WERI-Rb-1 (cell line): ENCODE measurements around the gene EHD1.
A peak's percentile ranks its signal among the peaks of the same experiment; 100 is the strongest.

Experiments
- DNase-seq: peaks from one replicate; pipeline ENCODE4 v3.0.0-alpha.2; 2020
- H3K27ac ChIP-seq: fragments of 250-450 bp; sonication (Bioruptor Pico); 2 replicates; pipeline ENCODE4 v1.5.1; 2020; ENCODE audit warnings: mild to moderate bottlenecking, moderate library complexity
- H3K27me3 ChIP-seq: fragments of 250-450 bp; sonication (Bioruptor Pico); 2 replicates; pipeline ENCODE4 v1.5.1; 2021; ENCODE audit warnings: mild to moderate bottlenecking, low read depth, moderate library complexity; ENCODE audit not compliant: insufficient read depth, severe bottlenecking
- H3K36me3 ChIP-seq: fragments of 250-450 bp; sonication (Bioruptor Pico); 2 replicates; pipeline ENCODE4 v1.5.1; 2020; ENCODE audit warnings: mild to moderate bottlenecking, moderate library complexity
- H3K4me3 ChIP-seq: 2 replicates; pipeline ENCODE4 v1.5.1; 2011; ENCODE audit warnings: low read depth, mild to moderate bottlenecking, control low read depth, low read length
- H3K9me3 ChIP-seq: fragments of 250-450 bp; sonication (Bioruptor Pico); 2 replicates; pipeline ENCODE4 v1.5.1; 2021; ENCODE audit warnings: mild to moderate bottlenecking, moderate library complexity; ENCODE audit not compliant: severe bottlenecking
- TF ChIP-seq, protein P1 (sequence below): IDR thresholded peaks from 2 replicates; pipeline ENCODE4 v1.5.1; 2011; ENCODE audit warnings: low read depth, mild to moderate bottlenecking, control low read depth, inconsistent platforms, low read length

EHD1 gene

DNA sequence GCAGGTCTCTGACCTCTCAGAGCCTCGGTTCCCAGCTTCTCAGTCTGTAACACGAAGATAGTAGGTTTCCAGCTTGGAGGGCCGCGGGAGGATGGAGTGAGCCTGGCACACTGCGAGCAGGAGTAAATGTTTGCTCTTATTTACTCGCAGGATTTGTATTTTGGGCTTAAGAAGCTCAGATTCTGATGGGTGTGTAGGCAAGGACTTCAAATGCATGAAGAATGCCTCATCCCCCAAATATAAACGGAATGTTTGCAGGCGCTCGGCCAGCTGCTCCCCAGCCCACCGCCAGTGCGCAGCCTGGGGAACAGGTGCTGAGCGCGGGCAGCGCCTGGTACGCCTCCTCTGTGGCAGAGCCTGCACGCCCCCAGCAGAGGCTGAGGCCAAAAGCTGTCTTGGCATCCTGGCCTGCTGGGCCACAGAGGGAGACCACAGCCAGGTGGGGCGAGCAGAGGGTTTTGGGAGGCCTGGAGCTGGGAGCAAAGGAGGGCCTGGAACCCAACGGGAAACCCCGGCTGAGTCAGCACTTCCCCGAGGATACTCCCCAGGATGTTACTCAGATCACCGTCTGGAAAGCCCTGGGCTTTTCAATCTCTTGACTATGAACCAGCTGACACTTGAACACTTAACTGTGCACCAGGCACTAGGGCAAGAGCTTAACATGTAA, 9.4 kb downstream of the EHD1 start:
- Histone ChIP-seq H3K27me3 (no peaks in the 10 kb centered on the region), H3K27ac (no peak overlapping the region), H3K36me3 (peaks cover 7% of the 10 kb centered on the region), H3K4me3 (no peak overlapping the region), H3K9me3 (no peaks in the 10 kb centered on the region)
- no peak for DNase-seq
- TF ChIP-seq, protein P1, sequence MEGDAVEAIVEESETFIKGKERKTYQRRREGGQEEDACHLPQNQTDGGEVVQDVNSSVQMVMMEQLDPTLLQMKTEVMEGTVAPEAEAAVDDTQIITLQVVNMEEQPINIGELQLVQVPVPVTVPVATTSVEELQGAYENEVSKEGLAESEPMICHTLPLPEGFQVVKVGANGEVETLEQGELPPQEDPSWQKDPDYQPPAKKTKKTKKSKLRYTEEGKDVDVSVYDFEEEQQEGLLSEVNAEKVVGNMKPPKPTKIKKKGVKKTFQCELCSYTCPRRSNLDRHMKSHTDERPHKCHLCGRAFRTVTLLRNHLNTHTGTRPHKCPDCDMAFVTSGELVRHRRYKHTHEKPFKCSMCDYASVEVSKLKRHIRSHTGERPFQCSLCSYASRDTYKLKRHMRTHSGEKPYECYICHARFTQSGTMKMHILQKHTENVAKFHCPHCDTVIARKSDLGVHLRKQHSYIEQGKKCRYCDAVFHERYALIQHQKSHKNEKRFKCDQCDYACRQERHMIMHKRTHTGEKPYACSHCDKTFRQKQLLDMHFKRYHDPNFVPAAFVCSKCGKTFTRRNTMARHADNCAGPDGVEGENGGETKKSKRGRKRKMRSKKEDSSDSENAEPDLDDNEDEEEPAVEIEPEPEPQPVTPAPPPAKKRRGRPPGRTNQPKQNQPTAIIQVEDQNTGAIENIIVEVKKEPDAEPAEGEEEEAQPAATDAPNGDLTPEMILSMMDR = no peak

DNA sequence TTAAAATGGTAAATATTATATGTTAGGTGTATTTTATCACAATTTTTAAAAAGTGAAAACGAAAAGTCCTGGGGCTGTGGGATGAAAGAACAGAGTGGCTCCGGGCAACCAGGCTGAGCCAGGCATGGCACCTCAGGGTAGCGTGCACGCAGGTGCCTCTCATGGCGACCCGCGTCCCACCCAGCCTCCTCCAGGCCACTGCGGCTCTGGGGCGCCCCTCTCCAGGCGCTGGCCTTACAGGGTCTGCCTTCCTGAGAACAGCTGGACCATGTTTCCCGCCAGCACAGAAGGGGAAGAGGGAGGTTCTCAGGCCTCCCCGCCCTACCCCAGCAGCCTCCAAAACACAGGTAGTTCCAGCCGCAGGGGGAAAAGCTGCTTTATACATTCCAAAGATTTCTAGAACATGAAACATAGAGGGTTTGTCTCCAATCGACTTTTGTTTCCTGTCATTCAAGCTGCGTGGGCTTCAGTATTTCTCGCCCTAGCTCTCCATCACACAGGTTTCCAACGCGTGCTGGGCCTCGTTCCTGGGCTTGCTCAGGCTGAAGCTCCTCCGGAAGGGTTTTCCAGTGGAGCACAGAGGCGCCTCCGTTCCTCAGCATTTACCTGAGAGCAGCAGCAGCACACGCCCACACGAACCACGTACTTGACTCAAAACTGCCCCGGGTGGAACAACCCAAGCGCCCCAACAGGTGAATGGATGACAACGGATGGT, 10.5 kb downstream of the EHD1 start:
- Histone ChIP-seq H3K9me3 (no peaks in the 10 kb centered on the region), H3K27ac (no peak overlapping the region), H3K36me3 (peaks cover 7% of the 10 kb centered on the region; the same call in 1 of the 2 replicates), H3K27me3 (no peaks in the 10 kb centered on the region), H3K4me3 (no peak overlapping the region)
- DNase-seq = no peak
- TF ChIP-seq, protein P1 = no peak

DNA sequence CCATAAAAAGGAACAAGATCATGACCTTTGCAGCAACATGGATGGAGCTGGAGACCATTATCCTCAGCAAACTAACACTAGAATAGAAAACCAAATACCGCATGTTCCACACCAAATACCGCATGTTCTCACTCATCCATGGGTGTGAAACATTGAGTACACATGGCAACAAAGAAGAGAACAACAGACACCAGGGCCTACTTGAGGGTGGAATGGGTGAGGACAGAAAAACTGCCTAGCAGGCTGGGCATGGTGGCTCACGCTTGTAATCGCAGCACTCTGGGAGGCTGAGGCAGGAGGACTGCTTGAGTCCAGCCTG, 12.3 kb downstream of the EHD1 start:
- H3K9me3 ChIP-seq = no peaks in the 10 kb centered on the region
- TF ChIP-seq, protein P1 = no peak
- no peak overlapping the region for H3K27ac ChIP-seq
- H3K4me3 ChIP-seq = no peak overlapping the region
- no peaks in the 10 kb centered on the region; the same call in 1 of the 2 replicates for H3K36me3 ChIP-seq
- H3K27me3 ChIP-seq = no peaks in the 10 kb centered on the region
- DNase-seq = no peak

DNA sequence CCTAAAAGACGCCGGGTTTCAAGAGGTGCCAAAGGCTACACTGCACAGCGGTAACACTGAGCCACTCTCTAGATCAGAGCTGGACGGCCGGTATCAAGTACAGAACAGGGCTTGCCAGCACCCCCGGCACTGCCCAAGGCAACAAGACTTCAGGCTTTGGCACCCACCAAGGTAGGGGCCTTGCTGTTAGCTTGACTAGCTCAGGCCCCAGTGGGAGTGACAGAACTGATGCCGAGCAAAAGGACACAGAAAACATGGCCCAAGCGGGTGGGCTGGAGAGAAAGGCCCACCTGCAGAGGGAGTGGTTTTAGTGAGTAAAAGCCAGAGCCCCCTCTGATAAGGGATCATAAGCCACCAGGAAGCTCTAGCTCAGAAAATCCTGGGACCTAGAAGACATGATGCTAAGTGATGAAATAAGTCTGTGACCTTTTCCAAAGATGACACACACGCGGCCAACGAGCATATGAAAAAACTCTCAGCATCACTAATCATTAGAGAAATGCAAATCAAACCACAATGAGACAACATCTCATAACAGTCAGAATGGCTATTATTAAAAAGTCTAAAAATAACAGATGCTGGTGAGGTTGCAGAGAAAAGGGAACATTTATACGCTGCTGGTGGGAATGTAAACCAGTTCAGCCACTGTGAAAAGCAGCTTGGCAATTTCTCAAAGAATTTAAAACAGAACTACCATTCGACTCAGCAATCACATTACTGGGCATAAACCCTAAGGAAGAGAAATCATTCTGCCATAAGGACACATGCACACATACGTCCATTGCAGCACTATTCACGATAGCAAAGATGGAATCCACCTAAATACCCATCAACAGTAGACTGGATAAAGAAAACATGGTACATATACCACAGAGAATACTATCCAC, 12.9 kb downstream of the EHD1 start:
- H3K27me3 ChIP-seq = no peaks in the 10 kb centered on the region
- DNase-seq = no peak
- no peaks in the 10 kb centered on the region for H3K9me3 ChIP-seq
- TF ChIP-seq, protein P1 = no peak
- H3K27ac ChIP-seq = no peak overlapping the region
- H3K4me3 ChIP-seq = no peak overlapping the region
- H3K36me3 ChIP-seq = no peaks in the 10 kb centered on the region; the same call in 1 of the 2 replicates

DNA sequence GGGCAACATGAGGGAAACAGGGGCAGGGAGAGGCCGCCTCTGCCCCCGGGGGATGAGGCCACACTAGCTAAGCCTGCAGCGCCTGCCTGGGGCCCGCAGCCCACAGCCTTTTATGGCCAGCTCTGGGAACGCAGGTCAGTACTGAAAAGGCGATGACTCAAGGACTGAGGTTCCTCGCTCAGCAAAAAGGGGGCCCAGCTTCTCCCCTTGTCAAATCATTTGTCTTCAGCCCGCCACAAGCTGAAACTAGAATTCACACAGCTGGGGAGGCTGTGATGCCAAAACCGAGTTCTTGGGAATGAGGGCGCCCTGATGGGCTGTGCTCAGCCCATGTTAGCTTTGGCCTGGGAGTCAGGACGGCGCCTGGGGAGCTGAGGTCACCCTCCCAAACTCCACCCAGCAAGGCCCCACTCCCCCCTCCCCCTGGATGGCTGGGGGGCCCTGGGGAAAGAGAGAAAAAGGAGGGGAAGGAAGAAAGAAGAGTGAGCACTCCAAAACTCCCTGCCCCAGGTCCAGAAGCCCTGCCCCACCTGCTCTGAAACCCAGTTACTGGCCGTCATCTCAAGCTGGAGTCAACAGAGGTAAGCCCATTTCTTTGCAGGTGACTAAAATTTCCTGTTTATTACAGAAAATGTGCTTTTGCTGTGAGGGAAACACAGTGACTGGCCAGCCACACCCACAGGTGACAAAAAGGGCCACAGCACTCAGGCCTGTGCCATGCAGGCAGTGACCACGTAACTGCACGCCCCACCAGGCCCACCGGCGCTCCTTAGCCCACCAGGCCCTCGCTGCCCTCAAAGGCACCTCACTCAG, 13.7 kb downstream of the EHD1 start:
- DNase-seq = no peak
- no peaks in the 10 kb centered on the region for H3K27me3 ChIP-seq
- H3K27ac ChIP-seq = peak overlapping the region; percentile 67
- H3K36me3 ChIP-seq = peaks cover 1% of the 10 kb centered on the region
- no peak overlapping the region for H3K4me3 ChIP-seq
- H3K9me3 ChIP-seq = no peaks in the 10 kb centered on the region
- TF ChIP-seq, protein P1 = no peak
